ENCODE results near the gene FSD1.

Gene FSD1

DNA sequence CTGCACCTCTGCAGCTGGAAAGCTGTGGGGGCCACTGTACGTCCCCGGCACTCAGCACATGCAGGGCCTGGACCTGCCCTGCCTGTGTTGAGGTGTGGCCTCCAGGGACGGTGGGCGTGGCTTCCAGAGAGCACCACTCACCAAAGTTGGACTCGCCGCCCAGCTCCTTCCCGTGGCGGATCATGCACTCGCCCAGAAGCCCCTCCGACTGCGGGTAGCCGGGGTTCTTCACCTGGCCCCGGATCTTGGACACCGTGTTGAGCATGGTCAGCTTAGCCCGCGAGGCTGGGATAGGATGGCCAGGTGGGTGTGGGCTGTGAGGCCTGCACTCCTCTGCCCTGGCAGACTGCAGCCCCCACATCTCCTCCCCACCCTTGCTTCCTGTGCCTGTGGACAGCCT is 60.9 kb downstream of the FSD1 start:
- no peak for DNase-seq (ENCODE audit: low spot score)

GRCh38 chr19:4365791-4366665 is 61.6 kb downstream of the FSD1 start:
- DNase-seq (ENCODE audit: low spot score), result no peak

GRCh38 chr19:4366666-4367335 is 62.4 kb downstream of the FSD1 start:
- DNase-seq (ENCODE audit: low spot score), result no peak

DNA sequence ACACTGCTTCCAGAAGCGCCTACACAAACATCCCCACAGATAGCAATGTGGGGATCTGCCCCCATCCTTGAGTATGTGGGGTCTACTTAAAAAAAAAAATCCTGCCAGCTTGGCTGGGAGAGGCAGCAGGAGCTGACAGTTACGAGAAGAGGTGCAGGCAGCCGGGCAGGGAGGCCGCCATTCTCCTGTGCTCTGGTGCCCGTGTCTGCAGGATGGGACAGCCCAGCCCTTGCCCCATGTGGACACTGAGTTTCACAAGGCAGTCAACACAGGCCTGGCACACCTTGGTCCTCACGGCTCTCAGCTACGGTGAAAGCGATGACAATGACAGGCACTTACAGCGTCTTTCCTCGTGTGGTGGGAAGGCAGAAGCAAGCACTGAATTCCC is 62.9 kb downstream of the FSD1 start:
- DNase-seq (ENCODE audit: low spot score), result no peak

DNA sequence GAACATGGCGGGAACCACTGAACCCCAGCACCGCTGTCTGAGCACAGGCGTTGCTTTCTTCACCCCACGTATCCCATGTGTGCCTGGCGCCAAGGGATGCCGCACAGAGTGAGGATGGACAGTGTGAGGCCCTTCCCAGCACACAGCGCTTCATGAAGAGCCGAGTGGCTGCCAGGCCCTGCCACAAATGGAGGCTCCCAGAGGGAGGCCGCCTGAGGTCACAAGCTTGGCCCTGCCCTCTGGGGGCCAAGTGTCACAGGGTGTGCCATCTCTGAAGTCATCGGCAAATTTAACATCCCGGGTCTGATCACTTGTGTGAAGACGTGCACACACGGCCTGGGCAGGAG is 63.4 kb downstream of the FSD1 start:
- no peak for DNase-seq (ENCODE audit: low spot score)

DNA sequence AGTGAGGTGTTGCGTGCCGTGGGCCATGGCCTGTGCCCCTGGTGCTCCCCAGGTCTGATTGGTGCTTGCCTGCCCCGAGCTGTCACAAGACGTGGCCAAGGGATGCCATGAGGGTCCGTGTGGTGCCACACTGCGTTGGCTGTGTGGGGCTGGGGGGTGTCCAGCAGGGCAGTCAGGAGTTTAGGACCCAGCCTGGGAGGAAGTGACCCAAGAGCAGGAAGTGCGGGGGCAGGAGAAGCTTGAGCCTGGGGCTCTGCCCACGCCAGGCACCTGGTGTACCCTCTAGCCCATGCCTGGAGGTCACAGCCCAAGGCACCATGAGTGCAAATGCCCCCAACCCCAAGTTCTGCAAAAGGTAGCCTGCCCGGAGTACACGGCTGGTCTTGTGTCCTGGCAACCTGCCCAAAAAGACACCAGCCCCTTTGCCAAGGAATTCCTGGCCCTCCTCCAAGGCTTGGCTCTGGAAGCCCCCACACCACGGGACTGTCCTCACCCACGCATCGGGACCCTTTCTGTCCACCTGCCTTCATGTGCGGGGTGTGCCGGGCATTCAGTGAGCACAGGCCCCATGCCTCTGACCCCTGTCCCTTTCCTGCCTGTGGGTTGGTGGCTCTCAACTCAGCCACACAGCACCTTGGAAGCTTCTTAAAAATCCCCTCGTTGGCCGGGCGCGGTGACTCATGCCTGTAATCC is 63.9 kb downstream of the FSD1 start:
- no peak for DNase-seq (ENCODE audit: low spot score)

DNA sequence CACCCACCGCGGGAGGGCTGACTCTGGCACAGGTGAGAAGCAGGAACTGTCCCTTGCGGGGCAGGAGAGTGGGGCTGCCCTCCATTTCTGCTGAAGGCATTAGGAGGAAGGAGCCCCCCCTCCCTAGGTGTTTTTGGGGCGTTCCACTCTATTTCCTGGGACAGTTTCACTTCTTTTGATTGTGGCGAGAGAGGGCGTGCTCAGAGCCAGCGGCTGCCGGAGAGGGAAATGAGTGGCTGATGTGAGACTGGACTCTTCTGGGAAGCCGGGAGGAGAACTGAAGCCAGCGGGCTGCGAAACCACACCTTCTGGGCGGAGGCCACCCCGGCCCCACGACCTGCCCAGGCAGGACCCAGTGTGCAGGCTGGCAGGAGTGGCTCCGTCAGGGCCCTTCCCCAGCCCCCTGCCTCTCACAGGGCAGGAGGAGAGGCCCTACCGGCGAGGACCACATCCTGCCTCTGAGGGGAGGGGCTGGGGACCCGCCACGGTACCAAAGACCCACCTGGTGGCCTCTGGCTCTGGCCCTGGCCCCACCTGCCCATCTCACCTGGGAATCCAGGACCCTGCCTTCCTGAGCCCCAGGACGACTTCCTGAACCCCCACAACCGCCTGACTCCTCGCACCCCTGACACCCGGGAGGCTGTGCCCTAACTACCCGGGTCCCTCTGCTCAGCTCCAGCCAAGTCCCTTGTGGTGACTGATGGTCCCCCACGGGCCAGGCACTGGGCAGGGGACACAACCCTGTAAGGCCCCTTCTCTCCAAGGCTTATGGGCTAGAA is 64.9 kb downstream of the FSD1 start:
- no peak for DNase-seq (ENCODE audit: low spot score)

- no peak for DNase-seq (ENCODE audit: low spot score)
These were observed 65.5 kb downstream of the FSD1 start for GRCh38 chr19:4369888-4370260.

- DNase-seq (ENCODE audit: low spot score), result no peak
These were observed 66.1 kb downstream of the FSD1 start for GRCh38 chr19:4370418-4371041.

- DNase-seq (ENCODE audit: low spot score), result no peak
These were observed 67.1 kb downstream of the FSD1 start for GRCh38 chr19:4371247-4372164.

DNA sequence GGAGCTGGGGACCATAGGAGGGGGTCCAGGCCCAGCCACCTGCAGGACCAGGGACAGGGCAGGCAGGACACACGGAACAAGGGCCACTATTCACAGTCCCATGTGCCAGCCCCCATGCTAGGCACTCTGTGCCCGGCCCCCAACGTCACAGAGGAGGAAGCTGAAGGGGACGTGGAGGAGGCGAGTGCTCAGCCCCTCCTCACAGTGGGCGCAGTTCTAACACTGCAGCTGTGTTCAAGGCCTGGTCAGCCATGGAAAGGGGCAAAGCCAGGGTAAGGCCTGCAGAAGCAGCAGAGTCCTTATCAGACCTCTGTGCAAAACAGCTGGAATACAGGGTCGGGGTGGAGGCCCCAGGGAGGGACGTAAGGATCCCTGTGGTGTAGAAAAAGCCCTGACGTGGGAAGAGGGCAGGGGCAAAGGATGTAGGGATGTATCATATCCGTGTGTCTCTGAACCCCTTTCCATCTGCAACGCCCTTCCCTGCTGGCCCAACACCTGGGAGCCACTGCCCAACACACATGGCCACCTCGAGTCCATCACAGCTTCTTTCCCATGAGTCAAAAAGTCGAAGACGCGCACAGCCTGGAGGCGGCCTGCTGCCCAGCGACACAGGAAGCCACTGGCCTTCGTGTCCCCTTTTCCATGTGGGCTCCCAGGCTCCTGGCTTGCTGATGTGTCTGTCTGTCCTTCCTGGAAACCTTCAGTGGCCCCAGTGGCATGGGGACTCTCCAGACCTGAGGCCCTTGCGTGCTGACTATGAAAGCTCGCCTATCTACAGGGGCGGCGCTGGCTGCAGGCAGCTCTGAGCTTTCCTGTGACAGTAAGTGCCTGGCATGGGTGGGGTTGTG is 68.0 kb downstream of the FSD1 start:
- DNase-seq (ENCODE audit: low spot score), result no peak

- no peak for DNase-seq (ENCODE audit: low spot score)
These were observed 68.6 kb downstream of the FSD1 start for GRCh38 chr19:4373013-4373367.
